Naive B cell (primary cell): ENCODE results near the gene PPP2R2B. TPM values are rescaled to one million over a fixed set of nuclear protein-coding genes. Genes with fewer than 3 reads are reported as not detected.

Experiments used
- ATAC-seq, 2 donors: fragments of 150-1000 bp; cut with Tn5 transposase; 2 replicates each; pipeline ENCODE4 v1.10.0; 2021; ENCODE audit warnings: low read depth in 2 of 2, mild to moderate bottlenecking in 2 of 2, moderate library complexity in 2 of 2
- DNase-seq: peaks from one replicate; pipeline ENCODE4 v3.0.0; 2022
- H3K27ac Mint-ChIP-seq, 6 donors: one replicate each; pipeline ENCODE4 v1.8.0; 2020 to 2022; ENCODE audit warnings: mild to moderate bottlenecking in 6 of 6, mixed read lengths in 6 of 6, moderate library complexity in 5 of 6, inconsistent platforms in 2 of 6
- H3K27me3 Mint-ChIP-seq, 3 donors: one replicate each; pipeline ENCODE4 v1.8.0; 2021 to 2022; ENCODE audit warnings: mixed read lengths in 3 of 3, mild to moderate bottlenecking in 1 of 3
- H3K36me3 Mint-ChIP-seq, 2 donors: one replicate each; pipeline ENCODE4 v1.8.0; 2020 to 2022; ENCODE audit warnings: mixed read lengths in 2 of 2, inconsistent platforms in 1 of 2, mild to moderate bottlenecking in 1 of 2
- H3K4me1 Mint-ChIP-seq, 3 donors: one replicate each; pipeline ENCODE4 v1.8.0; 2020 to 2022; ENCODE audit warnings: mixed read lengths in 3 of 3, inconsistent platforms in 1 of 3, mild to moderate bottlenecking in 1 of 3, moderate library complexity in 1 of 3
- H3K4me3 Mint-ChIP-seq, 8 donors: one replicate each; pipeline ENCODE4 v1.8.0; 2020 to 2022; ENCODE audit warnings: mild to moderate bottlenecking in 8 of 8, mixed read lengths in 8 of 8, moderate library complexity in 8 of 8, inconsistent platforms in 2 of 8
- H3K9me3 Mint-ChIP-seq, 7 donors: one replicate each; pipeline ENCODE4 v1.8.0; 2020 to 2022; ENCODE audit warnings: mixed read lengths in 7 of 7, mild to moderate bottlenecking in 5 of 7, inconsistent platforms in 2 of 7, moderate library complexity in 1 of 7
- polyA plus RNA-seq, 6 donors: library from polyadenylated mRNA; unstranded; fragments of 300-500 nt; fragmentation: Illumina TruSeq; gene quantifications; one replicate each; pipeline ENCODE4 v1.2.3, GENCODE V29; 2021; ENCODE audit warnings: low read depth in 6 of 6

Gene PPP2R2B
- polyA plus RNA-seq, 6 donors from 2014 or later = not detected

DNA sequence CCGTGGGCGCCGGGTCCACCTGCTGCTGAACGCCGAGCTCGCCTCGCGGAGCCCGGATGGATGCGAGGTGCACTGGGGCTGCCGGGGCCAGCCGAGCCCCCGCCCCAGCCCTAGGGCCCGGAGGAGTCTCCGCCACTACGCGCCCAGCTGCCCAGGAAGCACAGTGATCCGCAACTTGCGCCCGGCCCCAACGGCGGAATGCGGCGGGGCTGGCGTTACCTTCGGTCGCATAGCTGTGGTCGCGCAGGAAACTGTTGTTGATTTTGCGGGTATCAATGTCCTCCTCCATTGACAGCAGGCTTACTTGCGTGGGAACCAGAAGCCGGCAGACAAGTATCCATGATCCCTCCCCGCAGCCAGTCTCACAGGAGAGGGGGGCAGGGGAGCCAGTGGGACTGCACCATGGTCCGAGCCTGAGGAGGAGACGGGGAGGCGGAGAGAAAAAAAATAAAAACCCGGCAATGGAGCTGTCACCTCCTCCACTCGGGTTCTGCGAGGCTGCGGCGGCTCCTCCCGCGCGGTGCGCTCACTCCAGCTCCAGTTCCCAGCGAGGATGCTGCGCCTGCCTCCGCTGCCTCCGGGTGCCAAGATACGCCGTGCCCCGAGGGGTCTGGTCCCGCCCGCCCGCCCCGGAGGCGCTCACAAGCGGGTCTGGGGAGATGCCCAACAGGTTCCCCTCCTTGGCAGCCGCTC is 628 bp downstream of the PPP2R2B start:
- Mint-ChIP-seq H3K4me1 (peaks cover 4 to 18% (median 11%) of the 10 kb centered on the region in 3 donors), H3K36me3 (no peaks in the 10 kb centered on the region), H3K27me3 (peaks cover 45 to 48% (median 46%) of the 10 kb centered on the region in 3 donors), H3K27ac (no peak overlapping the region), H3K9me3 (peaks cover 0 to 4% (median 0%) of the 10 kb centered on the region in 7 donors), H3K4me3 (peak overlapping the region in 6 of 8 donors; percentile 50 to 79 (median 67))
- DNase-seq (no peak), ATAC-seq (no peak)

GRCh38 chr5:146877178-146877681 is 1.3 kb downstream of the PPP2R2B start:
- DNase-seq = no peak
- Mint-ChIP-seq H3K27ac (no peak overlapping the region), H3K36me3 (no peaks in the 10 kb centered on the region), H3K9me3 (peaks cover 0 to 5% (median 0%) of the 10 kb centered on the region in 7 donors), H3K4me1 (peaks cover 4 to 18% (median 11%) of the 10 kb centered on the region in 3 donors), H3K4me3 (peak overlapping the region in 7 of 8 donors; percentile 40 to 76 (median 58)), H3K27me3 (peaks cover 45 to 53% (median 50%) of the 10 kb centered on the region in 3 donors)
- no peak for ATAC-seq

- no peak overlapping the region for H3K4me3 Mint-ChIP-seq
- peaks cover 0 to 5% (median 0%) of the 10 kb centered on the region in 7 donors for H3K9me3 Mint-ChIP-seq
- no peak overlapping the region for H3K27ac Mint-ChIP-seq
- peaks cover 26 to 31% (median 27%) of the 10 kb centered on the region in 3 donors for H3K27me3 Mint-ChIP-seq
- no peak for ATAC-seq
- no peak for DNase-seq
- peaks cover 0 to 11% (median 5%) of the 10 kb centered on the region in 3 donors for H3K4me1 Mint-ChIP-seq
- H3K36me3 Mint-ChIP-seq = no peaks in the 10 kb centered on the region
These were observed 5.2 kb downstream of the PPP2R2B start for GRCh38 chr5:146873186-146873917.

DNA sequence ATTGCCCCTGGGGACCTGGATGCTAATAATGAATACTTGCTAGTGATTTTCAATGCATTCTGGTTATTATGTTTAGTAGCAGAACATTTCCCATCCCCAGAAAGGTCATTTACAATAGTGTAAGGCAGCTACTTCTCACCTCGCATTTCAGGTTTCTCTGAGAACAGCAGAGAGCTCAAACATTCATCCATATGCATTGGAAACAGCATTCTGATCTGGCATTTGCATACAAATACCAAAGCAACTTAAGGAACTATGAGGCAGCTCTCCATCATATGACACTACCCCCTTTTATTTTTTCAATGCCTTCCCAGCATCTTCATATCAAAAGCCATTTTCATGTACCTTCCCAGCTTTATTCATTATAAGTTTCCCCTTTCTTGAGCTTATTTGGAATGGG is 6.4 kb downstream of the PPP2R2B start:
- no peak overlapping the region for H3K4me3 Mint-ChIP-seq
- peaks cover 0 to 5% (median 0%) of the 10 kb centered on the region in 7 donors for H3K9me3 Mint-ChIP-seq
- H3K27me3 Mint-ChIP-seq = peaks cover 17 to 30% (median 26%) of the 10 kb centered on the region in 3 donors
- H3K36me3 Mint-ChIP-seq = no peaks in the 10 kb centered on the region
- H3K27ac Mint-ChIP-seq = no peak overlapping the region
- no peak for ATAC-seq
- no peak for DNase-seq
- H3K4me1 Mint-ChIP-seq = peaks cover 0 to 4% (median 2%) of the 10 kb centered on the region in 3 donors

DNA sequence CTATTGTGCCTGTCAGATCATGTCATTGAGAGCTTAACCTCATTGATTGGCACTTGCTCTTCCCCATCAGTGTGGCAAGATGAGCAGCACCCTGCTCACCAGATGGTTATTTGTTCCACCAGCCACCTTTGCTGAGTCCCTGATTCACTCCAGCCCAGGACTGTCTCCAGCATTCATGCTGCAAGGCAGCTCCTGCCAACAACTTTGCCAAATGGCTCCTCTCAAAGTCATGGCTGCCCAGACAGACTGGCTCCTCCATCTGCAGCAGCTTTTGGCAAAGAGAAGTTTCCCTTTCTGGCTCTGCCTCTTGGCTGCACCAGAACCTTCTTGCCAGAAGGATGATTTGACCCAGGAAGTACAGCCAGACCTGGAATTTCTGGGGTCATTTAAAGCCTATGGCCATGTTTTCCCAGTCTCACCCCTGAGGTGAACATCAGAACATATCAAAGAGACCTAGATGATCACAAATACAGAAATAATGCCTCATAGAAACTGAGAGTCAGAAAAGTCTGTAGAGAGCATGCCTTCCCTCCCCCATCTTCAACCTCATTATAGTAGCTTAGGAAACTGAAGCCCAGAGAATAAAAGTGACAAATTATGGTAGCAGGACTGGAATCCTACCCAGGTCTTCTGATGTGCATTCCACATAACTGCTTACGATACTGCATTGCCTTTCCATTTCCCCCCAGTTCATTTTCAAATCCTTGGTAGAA is 10.4 kb downstream of the PPP2R2B start:
- Mint-ChIP-seq H3K9me3 (peaks cover 0 to 3% (median 0%) of the 10 kb centered on the region in 7 donors), H3K4me3 (no peak overlapping the region), H3K27ac (no peak overlapping the region), H3K4me1 (no peaks in the 10 kb centered on the region), H3K36me3 (no peaks in the 10 kb centered on the region), H3K27me3 (peaks cover 0 to 9% (median 5%) of the 10 kb centered on the region in 3 donors)
- no peak for ATAC-seq
- no peak for DNase-seq

DNA sequence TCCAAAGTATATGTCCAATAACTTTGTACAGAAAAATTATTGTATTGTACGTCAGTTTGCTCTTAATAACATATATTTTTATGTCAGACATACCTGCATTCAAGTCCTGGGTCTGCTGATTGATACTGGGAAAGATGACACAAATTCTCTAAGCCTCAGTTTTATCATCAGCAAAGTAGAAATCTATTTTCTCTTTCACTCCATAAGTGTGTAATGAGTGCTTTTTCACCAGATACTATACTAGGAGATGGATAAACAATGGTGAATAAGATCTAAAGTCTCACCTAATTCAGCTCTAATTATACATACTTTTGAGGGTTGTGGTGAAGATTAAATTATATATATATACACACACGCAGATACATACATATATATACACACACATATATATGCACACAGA is 12.3 kb downstream of the PPP2R2B start:
- ATAC-seq (no peak), DNase-seq (no peak)
- Mint-ChIP-seq H3K36me3 (no peaks in the 10 kb centered on the region), H3K9me3 (no peaks in the 10 kb centered on the region), H3K27me3 (peaks cover 0 to 7% (median 0%) of the 10 kb centered on the region in 3 donors), H3K27ac (no peak overlapping the region), H3K4me1 (no peaks in the 10 kb centered on the region), H3K4me3 (no peak overlapping the region)

DNA sequence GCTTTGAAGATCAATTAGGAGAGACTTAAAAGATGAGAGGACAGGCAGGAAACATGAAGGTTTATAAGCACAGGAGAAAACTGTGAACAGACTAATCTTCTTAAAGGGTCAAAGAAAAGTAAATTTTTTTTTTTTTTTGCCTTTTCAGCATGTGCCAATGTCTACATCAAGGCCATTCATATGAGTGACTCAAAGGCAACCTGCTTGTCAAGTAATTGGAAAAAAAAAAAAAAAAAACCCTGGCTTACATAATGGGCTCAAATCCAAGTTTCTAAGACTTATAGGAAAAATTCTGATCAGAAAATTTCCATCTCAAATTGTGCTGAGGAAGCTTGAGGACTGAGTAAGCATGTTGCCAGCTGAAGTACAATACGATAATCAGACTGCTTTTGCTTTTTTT is 15.9 kb downstream of the PPP2R2B start:
- Mint-ChIP-seq H3K27ac (peak overlapping the region in 1 of 6 donors; percentile 47), H3K36me3 (no peaks in the 10 kb centered on the region), H3K9me3 (no peaks in the 10 kb centered on the region), H3K4me1 (no peaks in the 10 kb centered on the region), H3K27me3 (peaks cover 0 to 7% (median 0%) of the 10 kb centered on the region in 3 donors), H3K4me3 (no peak overlapping the region)
- DNase-seq (no peak), ATAC-seq (no peak)

- no peak for DNase-seq
- H3K36me3 Mint-ChIP-seq = no peaks in the 10 kb centered on the region
- no peaks in the 10 kb centered on the region for H3K9me3 Mint-ChIP-seq
- no peaks in the 10 kb centered on the region for H3K4me1 Mint-ChIP-seq
- no peak for ATAC-seq
- no peak overlapping the region for H3K27ac Mint-ChIP-seq
- H3K27me3 Mint-ChIP-seq = peaks cover 0 to 7% (median 0%) of the 10 kb centered on the region in 3 donors
- H3K4me3 Mint-ChIP-seq = no peak overlapping the region
These were observed 18.2 kb downstream of the PPP2R2B start for GRCh38 chr5:146860213-146860893.

GRCh38 chr5:146852089-146852488 is 26.5 kb downstream of the PPP2R2B start:
- DNase-seq = no peak
- H3K4me3 Mint-ChIP-seq = no peak overlapping the region
- H3K27me3 Mint-ChIP-seq = peaks cover 0 to 4% (median 0%) of the 10 kb centered on the region in 3 donors
- H3K9me3 Mint-ChIP-seq = peaks cover 0 to 4% (median 0%) of the 10 kb centered on the region in 7 donors
- H3K27ac Mint-ChIP-seq = no peak overlapping the region
- no peaks in the 10 kb centered on the region for H3K36me3 Mint-ChIP-seq
- no peaks in the 10 kb centered on the region for H3K4me1 Mint-ChIP-seq
- ATAC-seq = no peak

DNA sequence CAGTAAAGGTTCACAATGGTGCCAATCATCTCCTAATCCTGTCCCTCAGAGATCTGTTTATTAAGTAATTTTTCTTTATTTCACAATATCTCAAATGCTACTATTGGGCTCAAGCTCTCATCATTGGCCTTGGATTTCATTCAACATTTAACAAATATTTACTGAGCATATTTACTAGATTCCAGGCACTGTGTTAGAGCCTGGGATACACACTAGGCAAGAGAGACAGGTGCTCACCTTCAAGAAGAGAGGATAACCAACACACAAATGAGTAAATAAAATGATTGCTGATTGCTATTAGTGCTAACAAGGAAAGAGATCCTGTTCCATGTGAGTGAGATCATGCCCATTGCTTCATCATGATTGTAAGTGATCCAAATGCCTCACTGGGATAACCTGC is 27.4 kb downstream of the PPP2R2B start:
- Mint-ChIP-seq H3K36me3 (no peaks in the 10 kb centered on the region), H3K4me3 (no peak overlapping the region), H3K4me1 (no peaks in the 10 kb centered on the region), H3K27ac (no peak overlapping the region), H3K27me3 (peaks cover 0 to 4% (median 0%) of the 10 kb centered on the region in 3 donors), H3K9me3 (peaks cover 0 to 4% (median 0%) of the 10 kb centered on the region in 7 donors)
- ATAC-seq = no peak
- no peak for DNase-seq

DNA sequence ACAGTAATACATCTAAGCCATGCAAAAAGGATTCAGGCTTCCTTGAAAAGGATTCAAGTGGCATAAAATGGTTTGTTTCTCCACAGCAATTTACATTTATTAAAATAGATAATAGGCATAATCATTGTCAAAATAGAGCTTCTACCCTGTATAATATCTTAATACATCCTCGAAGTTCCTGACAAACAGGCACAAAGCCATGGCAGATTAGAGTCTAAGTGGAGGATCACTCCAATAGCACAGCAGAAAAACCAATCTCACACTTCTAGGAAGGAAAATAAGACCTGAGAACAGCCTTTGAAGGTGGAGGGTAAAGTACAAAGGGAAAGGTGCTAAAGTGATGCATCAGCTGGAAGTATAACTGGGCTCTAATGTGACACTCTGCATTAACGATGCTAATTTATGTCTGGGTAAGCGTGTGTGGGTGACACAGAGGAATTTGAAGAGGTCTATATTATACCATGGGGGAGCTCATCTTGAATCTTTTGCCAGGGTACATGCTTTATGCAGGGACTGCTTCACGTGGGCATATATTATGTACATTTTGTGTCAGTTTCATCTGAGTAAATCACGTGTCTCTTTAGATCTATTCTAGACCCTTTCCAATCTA is 28.8 kb downstream of the PPP2R2B start:
- no peaks in the 10 kb centered on the region for H3K4me1 Mint-ChIP-seq

GRCh38 chr5:146848133-146848532 is 30.4 kb downstream of the PPP2R2B start:
- Mint-ChIP-seq H3K27me3 (peaks cover 0 to 4% (median 0%) of the 10 kb centered on the region in 3 donors), H3K9me3 (peaks cover 0 to 7% (median 2%) of the 10 kb centered on the region in 7 donors), H3K36me3 (no peaks in the 10 kb centered on the region), H3K27ac (no peak overlapping the region), H3K4me1 (no peaks in the 10 kb centered on the region), H3K4me3 (no peak overlapping the region)
- no peak for ATAC-seq
- DNase-seq = no peak

More for the DNA sequence above, 28.8 kb downstream of the PPP2R2B start:
- Mint-ChIP-seq H3K27ac (no peak overlapping the region), H3K36me3 (no peaks in the 10 kb centered on the region), H3K4me3 (no peak overlapping the region), H3K9me3 (peaks cover 0 to 7% (median 2%) of the 10 kb centered on the region in 7 donors), H3K27me3 (peaks cover 0 to 4% (median 0%) of the 10 kb centered on the region in 3 donors)
- no peak for ATAC-seq
- no peak for DNase-seq
